ENCODE measurements around the gene FADS2. TPM values are rescaled to one million over a fixed set of nuclear protein-coding genes. Genes with fewer than 3 reads are reported as not detected.

Gene FADS2
- total and polyA plus RNA-seq, 2 of the 13 experiments (the other 11 are each of a cell fraction or from before 2014, with no cell fraction given) = 90.1 to 124 TPM

GRCh38 chr11:61797263-61797944 lies 30.7 kb upstream of the FADS2 start (continued):
- no peak for TF ChIP-seq ZFP91 (CRISPR knock-in tag; IDR thresholded peaks at IDR 0.05; ENCODE audit: borderline replicate concordance)
- peak; percentile 56 for TF ChIP-seq POLR2AphosphoS5 (IDR thresholded peaks at IDR 0.05; ENCODE audit: low read depth, low read length)
- 0 out of 2 replicates have a peak, but pooled peaks have one; percentile 25 for TF ChIP-seq THAP11 (CRISPR knock-in tag; IDR thresholded peaks at IDR 0.05)
- peak; percentile 78 for TF ChIP-seq SMC3 (IDR thresholded peaks at IDR 0.05; ENCODE audit: low read length)
- TF ChIP-seq CTCF (CRISPR knock-in tag; IDR thresholded peaks at IDR 0.05) = peak; percentile 87
- 0 out of 2 replicates have a peak, but pooled peaks have one; percentile 58 for TF ChIP-seq BRF2 (CRISPR knock-in tag; IDR thresholded peaks at IDR 0.05)
- peak; percentile 20; the same call in 1 of the 3 replicates for TF ChIP-seq MXI1 (IDR thresholded peaks at IDR 0.05; ENCODE audit: borderline replicate concordance, low read depth, low read length)

All from HepG2 (cell line).